Mononuclear cell (primary cell): Measurements from ENCODE around the gene CARMIL1. TPM values are rescaled to one million over a fixed set of nuclear protein-coding genes. Genes with fewer than 3 reads are reported as not detected.

Experiments
- H3K27me3 ChIP-seq: 2 replicates; pipeline ENCODE4 v1.6.0; 2011; ENCODE audit warnings: low read length, control low read depth; ENCODE audit not compliant: insufficient read depth
- H3K4me1 ChIP-seq: 2 replicates; pipeline ENCODE4 v1.5.1; 2011; ENCODE audit warnings: mild to moderate bottlenecking, low read length, control low read depth; ENCODE audit not compliant: insufficient read depth
- H3K4me3 ChIP-seq: 2 replicates; pipeline ENCODE4 v1.5.1; 2011; ENCODE audit warnings: mild to moderate bottlenecking, low read length, moderate library complexity
- H3K9me3 ChIP-seq: 2 replicates; pipeline ENCODE4 v1.5.1; 2011; ENCODE audit warnings: low read depth, mild to moderate bottlenecking, control low read depth, low read length
- total RNA-seq: library from RNA; depleted of rRNA; stranded (reverse); fragments of >200 nt; gene quantifications from one replicate; pipeline ENCODE4 v1.2.3, GENCODE V29; 2012

CARMIL1 gene
- 3.1 TPM for total RNA-seq

DNA sequence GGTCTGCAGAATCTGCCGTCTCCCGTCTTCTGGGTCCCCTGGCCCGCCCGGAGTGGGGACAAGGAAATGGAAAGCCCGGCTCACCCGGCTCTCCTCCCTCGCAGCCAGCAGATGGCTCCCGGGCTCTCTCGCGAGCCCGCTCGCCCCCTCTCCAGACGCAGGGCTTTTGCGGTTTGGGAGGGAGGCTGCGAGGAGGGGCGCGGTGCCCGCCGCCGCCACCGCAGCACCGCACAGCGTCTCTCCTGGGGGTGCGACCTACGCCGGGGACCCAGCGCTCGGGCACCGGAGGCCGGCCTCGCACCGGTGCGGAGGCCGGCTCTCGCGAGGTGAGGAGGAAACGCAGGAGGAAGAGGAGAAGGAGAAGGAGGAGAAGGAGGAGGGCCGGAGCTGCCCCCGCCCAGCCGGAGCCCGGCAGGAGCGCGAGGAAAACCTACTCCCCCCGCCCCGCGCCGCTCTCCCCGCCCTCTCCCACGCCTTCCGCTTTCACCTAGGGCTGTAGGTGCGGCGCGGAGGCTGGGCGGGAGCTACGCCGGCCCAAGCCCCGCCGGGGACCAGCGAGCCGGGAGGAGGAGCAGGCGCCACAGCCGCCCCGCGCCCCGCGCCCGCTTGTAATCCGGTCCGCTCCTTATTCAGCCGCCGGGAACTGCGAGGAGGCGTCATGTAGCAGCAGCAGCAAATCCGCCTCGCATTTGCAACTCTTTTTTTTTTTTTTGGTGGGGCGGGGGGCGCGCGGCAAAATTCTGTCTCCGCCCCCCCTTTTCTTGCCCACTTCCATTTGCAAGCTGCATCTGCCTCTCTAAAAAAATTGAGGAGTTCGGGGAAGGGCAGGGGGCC is at the start of gene CARMIL1:
Gene CARMIL1, plus strand, starts transcription at position 461 of the 834 bp plus-strand sequence. CDS start 422 bp downstream, outside the sequence.
- peaks cover 3% of the 10 kb centered on the region for H3K27me3 ChIP-seq
- H3K9me3 ChIP-seq: no peaks in the 10 kb centered on the region
- peak within 1 kb of the TSS; percentile 70 for H3K4me3 ChIP-seq
- H3K4me1 ChIP-seq: peaks cover 19% of the 10 kb centered on the region

- Histone ChIP-seq H3K4me1 (no peaks in the 10 kb centered on the region), H3K4me3 (no peak overlapping the region), H3K9me3 (no peaks in the 10 kb centered on the region), H3K27me3 (no peaks in the 10 kb centered on the region)
Measured at GRCh38 chr6:25229671-25230321, 49.4 kb upstream of the CARMIL1 start.

DNA sequence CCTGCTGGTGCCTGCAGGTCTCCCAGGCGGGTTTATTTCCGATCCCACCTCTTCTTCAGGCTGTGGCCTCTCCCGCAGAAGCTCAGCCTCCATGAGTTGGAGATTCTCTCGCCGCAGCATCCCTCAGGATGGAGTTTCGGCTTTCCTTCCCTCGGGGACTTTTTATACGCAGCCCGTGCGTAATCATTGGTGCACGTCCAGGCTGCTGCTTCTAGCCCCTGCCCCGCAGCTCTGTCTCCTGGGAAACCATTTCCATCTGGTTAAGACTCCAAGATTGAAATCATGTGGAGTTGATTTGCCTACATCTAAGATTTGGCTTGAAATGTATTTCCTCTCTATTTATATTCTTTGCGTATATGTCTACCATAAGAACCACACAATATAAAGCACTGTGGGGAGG is 46.7 kb upstream of the CARMIL1 start:
- H3K4me1 ChIP-seq: no peaks in the 10 kb centered on the region
- H3K4me3 ChIP-seq: no peak overlapping the region
- no peaks in the 10 kb centered on the region for H3K27me3 ChIP-seq
- no peaks in the 10 kb centered on the region for H3K9me3 ChIP-seq

GRCh38 chr6:25233226-25233625 is 45.9 kb upstream of the CARMIL1 start:
- no peak overlapping the region for H3K4me3 ChIP-seq
- no peaks in the 10 kb centered on the region for H3K27me3 ChIP-seq
- no peaks in the 10 kb centered on the region for H3K9me3 ChIP-seq
- no peaks in the 10 kb centered on the region for H3K4me1 ChIP-seq

- Histone ChIP-seq H3K4me1 (no peaks in the 10 kb centered on the region), H3K9me3 (no peaks in the 10 kb centered on the region), H3K4me3 (no peak overlapping the region), H3K27me3 (no peaks in the 10 kb centered on the region)
Measured at GRCh38 chr6:25237579-25237978, 41.6 kb upstream of the CARMIL1 start.

DNA sequence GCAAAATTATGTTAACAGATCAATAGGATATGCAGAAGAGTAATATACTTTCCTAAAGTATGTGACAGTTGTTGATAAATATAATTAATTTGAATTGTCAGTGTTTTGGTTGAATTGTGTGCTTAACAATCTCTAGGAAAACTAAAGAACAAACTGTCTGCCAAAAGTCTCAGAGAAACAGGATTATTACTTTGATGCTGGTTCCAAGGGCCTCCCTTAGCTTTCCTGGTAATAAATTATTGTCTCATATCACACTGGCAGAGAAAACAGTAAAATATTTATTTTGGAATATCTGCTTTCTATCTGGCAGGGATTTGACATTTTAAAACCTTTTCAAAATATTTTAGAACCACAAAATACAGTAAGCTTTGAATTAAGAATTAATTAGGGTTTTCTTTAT is 40.1 kb upstream of the CARMIL1 start:
- Histone ChIP-seq H3K9me3 (no peaks in the 10 kb centered on the region), H3K27me3 (no peaks in the 10 kb centered on the region), H3K4me1 (no peaks in the 10 kb centered on the region), H3K4me3 (no peak overlapping the region)

DNA sequence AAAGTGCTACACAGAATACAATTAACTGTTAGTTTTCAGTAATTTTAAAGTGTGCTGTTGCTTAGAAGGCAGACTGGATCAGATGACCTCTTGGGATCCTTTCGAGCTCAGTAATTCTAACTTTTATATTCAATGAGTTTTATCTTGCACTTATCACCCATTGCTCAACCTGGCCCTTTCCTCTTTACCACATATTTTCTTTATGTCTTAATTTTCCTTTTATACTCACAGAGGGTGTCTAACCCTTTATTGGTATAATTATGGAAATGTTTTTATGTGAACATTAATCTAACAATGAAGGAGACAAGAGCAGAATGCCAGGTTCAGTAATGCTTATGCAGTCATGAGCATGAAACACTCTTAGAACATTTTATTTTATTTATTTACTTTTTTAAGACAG is 39.7 kb upstream of the CARMIL1 start:
- Histone ChIP-seq H3K9me3 (no peaks in the 10 kb centered on the region), H3K4me1 (no peaks in the 10 kb centered on the region), H3K4me3 (no peak overlapping the region), H3K27me3 (no peaks in the 10 kb centered on the region)

- H3K4me3 ChIP-seq: no peak overlapping the region
- H3K9me3 ChIP-seq: no peaks in the 10 kb centered on the region
- no peaks in the 10 kb centered on the region for H3K27me3 ChIP-seq
- H3K4me1 ChIP-seq: no peaks in the 10 kb centered on the region
Measured at GRCh38 chr6:25242567-25242966, 36.6 kb upstream of the CARMIL1 start.

DNA sequence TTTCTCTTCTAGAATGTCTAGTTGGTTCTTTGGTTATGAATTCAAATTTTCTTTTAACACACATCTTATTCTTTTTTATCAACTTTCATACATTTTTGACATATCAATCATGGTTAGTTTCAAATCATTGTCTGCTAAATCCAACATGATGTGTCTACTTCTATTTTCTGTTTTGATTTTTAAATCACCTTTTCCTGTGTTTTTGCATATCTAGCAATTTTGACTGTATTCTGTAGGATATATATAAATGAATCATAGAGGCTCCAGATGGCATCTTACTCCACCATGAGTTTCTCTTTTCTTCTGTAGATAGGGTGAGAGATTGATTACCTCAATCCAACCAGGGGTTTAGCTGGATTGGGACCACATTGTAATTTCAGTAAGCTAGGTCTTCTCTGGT is 34.3 kb upstream of the CARMIL1 start:
- no peaks in the 10 kb centered on the region for H3K4me1 ChIP-seq
- no peaks in the 10 kb centered on the region for H3K27me3 ChIP-seq
- no peaks in the 10 kb centered on the region for H3K9me3 ChIP-seq
- H3K4me3 ChIP-seq: no peak overlapping the region

DNA sequence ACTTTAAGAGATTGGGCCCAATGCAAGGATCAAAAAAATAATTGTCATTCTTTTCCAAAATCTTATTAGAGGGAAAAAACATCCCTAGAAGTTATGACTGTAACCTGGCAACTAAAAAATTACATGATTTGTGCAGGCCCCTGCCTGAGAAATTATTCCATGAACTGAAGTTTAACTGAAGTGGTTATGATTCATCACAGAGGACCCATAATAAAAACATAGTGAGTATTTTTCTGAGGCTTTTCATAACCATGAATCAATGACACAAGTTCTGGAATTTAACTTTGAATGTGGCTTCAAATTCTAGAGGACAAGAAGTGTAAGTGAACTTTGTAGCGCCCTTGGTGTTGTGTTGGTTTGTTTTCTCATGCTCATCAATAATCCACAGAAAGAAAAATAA is 31.1 kb upstream of the CARMIL1 start:
- Histone ChIP-seq H3K4me1 (no peaks in the 10 kb centered on the region), H3K27me3 (peaks cover 3% of the 10 kb centered on the region), H3K4me3 (no peak overlapping the region), H3K9me3 (no peaks in the 10 kb centered on the region)

DNA sequence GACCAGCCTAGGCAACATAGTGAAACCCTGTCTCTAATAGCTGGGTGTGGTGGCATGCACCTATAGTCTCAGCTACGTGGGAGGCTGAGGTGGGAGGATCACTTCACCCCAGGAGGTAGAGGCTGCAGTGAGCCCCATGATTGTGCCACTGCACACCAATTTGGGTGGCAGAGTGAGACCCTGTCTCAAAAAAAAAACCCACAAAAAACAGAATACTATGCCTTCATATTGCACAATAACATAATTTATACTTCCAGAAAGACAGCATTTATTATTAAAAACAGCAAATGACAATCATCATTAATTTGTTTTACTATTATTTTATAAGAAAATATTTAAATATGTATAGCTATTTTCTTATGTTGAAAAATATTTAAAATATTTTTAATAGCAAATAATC is 30.0 kb upstream of the CARMIL1 start:
- peaks cover 3% of the 10 kb centered on the region for H3K27me3 ChIP-seq
- no peaks in the 10 kb centered on the region for H3K9me3 ChIP-seq
- no peak overlapping the region for H3K4me3 ChIP-seq
- H3K4me1 ChIP-seq: no peaks in the 10 kb centered on the region

DNA sequence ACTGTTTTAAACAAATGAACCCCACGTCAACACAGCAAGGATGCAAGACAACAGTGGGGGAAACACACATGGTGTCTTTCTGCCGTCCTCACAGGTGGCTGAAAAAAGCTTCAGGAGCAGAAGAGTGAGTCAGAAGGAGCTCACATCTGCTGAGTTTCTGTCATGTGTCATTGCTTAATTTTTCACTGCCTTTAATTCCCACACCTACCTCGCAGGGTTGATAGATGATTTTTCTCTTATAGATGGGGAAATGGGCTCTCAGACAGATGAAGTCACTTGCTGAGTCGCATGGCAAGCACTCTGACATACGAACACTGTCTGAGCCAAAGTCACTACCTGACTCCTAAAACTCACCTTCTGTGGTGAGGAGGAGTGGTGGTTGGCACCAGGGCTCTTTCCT is 28.3 kb upstream of the CARMIL1 start:
- peaks cover 3% of the 10 kb centered on the region for H3K27me3 ChIP-seq
- no peaks in the 10 kb centered on the region for H3K4me1 ChIP-seq
- H3K9me3 ChIP-seq: no peaks in the 10 kb centered on the region
- H3K4me3 ChIP-seq: no peak overlapping the region

GRCh38 chr6:25251426-25251825 is 27.7 kb upstream of the CARMIL1 start:
- H3K4me1 ChIP-seq: no peaks in the 10 kb centered on the region
- H3K9me3 ChIP-seq: no peaks in the 10 kb centered on the region
- H3K4me3 ChIP-seq: no peak overlapping the region
- H3K27me3 ChIP-seq: peaks cover 3% of the 10 kb centered on the region

DNA sequence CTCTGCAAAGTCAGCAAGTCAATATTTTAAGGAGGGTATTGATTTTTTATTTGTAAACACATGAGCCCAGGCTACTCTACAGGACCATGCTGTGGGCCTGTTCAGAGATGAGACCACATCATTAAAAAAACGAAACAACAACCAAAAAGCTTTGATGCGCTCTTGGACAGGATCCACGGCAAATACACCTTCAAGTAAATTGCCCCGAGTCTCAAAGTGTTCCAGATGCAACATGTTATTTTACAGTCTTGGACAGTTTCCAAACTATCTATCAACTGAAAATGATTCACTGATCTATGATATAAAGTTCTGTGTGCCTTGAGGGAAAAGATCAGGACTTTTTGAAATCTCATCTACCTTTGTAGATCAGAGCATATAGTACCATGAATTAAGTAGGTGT is 25.8 kb upstream of the CARMIL1 start:
- Histone ChIP-seq H3K4me3 (no peak overlapping the region), H3K9me3 (no peaks in the 10 kb centered on the region), H3K27me3 (peaks cover 3% of the 10 kb centered on the region)

DNA sequence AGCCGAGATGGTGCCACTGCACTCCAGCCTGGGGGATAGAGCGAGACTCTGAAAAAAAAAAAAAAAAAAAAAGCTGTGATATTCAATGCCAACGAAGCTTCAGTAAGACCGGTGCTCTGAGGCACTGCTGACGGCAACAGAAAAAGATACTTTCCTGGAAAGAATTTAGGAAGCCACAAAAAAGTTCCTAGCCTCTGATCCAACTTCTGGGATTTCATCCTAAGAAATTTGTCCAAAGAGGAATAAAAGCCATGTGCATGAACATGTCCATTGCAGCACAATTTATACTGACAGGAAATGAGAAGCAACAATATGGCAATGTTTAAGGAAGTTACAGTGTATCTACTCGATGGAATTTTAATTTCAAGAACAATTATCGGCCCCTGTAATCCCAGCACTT is 24.5 kb upstream of the CARMIL1 start:
- Histone ChIP-seq H3K4me3 (no peak overlapping the region), H3K4me1 (no peaks in the 10 kb centered on the region), H3K27me3 (peaks cover 3% of the 10 kb centered on the region), H3K9me3 (no peaks in the 10 kb centered on the region)

More for the DNA sequence above, 25.8 kb upstream of the CARMIL1 start:
- H3K4me1 ChIP-seq: no peaks in the 10 kb centered on the region
